Measurements from ENCODE around the gene OSMR.

Gene OSMR

DNA sequence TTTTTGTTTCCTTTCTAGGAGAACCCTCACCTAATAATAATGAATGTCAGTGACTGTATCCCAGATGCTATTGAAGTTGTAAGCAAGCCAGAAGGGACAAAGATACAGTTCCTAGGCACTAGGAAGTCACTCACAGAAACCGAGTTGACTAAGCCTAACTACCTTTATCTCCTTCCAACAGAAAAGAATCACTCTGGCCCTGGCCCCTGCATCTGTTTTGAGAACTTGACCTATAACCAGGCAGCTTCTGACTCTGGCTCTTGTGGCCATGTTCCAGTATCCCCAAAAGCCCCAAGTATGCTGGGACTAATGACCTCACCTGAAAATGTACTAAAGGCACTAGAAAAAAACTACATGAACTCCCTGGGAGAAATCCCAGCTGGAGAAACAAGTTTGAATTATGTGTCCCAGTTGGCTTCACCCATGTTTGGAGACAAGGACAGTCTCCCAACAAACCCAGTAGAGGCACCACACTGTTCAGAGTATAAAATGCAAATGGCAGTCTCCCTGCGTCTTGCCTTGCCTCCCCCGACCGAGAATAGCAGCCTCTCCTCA is 87.1 kb downstream of the OSMR start:
- no peak for DNase-seq

DNA sequence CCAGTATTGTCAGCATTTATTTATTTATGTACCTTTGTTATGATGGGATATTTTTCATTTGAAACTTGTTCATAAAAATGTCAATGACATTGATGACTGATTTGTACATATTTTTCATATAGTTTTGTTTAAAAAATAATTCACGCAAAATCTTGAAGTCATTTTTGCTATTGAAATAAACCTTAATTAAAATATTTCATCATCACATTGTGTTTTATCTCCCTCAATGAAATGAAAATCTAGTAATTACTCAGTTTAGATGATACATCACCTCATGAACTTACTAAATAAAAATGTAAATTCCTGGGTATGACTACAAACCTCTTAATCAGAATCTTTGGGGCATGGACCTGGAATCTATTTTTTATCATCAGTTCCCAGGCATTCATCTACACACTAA is 89.6 kb downstream of the OSMR start:
- no peak for DNase-seq

DNA sequence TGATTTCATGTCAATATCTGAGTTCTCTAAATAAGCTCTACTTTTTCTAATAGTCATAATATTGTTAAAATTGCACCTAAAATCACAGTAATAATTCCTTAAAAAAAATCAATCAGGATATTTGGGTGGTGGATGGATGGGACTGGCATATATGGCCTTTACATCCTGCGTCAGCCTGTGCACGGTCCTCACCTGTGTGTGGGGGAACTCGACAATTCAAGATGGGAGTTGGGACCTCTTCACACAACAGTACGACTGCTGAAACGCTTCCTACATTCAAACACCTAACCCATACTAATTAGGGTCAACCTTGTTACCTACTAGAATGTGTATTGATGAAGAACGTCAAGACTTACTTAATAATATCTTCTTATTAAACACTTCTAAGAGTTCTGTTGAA is 90.5 kb downstream of the OSMR start:
- DNase-seq = no peak

DNA sequence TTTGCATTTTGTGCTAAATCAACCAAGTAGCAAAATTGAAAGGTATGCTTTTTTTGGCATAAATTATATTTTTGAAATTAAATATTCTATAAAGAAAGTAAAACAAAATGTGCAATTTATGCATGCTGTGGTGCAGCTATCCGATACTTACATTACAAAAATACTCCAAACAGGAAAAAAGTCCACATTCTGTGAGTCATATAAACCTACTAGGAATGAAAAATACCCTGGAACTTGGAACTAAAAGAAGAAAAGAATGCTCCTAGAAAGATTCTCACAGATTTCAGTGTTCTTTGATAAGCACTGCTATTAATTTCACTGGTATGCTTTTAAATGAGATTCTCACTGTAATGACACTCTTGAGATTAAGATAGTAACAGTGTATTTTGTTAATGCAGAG is 92.6 kb downstream of the OSMR start:
- no peak for DNase-seq

DNA sequence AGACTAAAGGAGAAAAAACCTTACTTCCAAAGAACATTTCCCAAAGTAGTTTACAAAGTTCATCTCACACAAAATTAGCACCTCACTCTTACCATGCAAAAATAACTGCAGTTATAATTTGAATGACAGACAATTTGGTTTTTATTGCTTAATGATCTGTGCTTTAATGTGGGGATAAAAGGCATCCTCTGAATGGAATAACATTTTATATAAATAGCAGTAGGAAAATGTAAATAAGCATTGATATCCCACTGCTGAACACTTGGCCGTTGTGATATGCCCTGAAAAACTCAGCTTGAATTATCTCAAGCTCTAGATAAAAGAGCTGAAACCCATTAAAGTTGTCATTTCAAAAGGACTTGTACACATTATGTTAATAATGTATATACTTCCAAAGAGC is 93.2 kb downstream of the OSMR start:
- no peak for DNase-seq

DNA sequence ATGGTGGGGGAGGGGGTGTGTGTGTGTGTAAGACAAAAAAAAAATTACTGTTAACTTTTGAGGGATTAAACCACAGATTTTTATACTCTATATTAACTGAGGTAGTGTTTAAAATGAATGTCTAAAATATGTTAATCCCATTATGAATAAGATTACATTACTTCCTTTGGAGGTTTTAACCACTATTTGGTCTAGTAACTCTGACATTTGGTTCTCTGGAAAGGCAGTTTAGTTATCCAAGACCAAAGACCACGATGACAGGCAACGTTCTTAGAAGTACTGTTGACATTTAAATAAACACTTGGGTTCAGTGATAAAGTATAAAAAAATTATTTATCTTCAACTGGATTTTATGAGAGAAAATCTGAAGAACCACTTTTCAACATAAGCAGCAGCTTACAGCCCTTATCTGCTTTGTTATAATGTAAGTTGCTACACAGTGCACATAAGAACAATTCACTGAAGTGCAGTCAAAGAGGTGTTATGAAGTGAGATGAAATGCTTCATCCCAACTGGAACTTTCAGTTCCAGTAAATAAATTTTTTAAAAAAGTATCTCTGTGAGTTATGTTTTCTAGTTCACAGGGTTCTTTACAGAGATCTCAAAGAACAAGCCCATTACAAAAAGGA is 94.5 kb downstream of the OSMR start:
- DNase-seq = no peak

DNA sequence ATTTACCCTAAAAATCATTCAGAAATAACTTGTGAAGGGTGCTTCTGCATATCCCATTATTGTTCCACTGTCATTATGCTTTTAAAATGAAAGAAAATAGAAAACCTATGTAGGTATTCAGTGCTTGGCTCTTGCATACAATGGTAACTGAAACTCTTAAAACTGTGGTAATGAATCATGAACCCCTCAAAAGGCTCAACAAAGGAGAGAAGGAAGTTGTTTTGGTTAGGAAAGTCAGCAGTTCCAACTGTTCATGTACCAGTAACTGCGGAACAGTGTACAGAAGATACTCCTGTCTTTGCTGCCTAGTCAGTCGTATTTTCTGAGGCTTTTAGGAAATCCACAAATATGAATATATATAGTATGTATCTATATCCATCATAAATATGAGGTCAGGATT is 96.1 kb downstream of the OSMR start:
- no peak for DNase-seq

DNA sequence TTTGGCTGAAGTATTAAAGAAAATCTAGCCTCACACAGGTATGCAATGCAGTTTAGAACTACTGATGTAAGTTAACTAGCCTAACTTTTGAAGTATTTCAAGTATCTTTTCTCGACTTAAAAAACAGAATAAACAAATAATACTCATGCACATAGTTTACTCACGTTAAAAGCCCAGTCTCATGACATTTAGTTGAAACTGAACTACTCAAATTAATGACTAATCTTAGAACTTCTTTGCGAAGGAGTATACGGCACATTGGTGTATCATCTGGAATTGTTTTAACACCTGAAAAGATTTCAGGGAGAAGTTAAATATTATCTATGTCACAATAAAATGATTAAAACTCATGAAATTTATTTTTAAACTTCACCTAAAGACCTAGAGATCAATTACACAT is 98.5 kb downstream of the OSMR start:
- no peak for DNase-seq

DNA sequence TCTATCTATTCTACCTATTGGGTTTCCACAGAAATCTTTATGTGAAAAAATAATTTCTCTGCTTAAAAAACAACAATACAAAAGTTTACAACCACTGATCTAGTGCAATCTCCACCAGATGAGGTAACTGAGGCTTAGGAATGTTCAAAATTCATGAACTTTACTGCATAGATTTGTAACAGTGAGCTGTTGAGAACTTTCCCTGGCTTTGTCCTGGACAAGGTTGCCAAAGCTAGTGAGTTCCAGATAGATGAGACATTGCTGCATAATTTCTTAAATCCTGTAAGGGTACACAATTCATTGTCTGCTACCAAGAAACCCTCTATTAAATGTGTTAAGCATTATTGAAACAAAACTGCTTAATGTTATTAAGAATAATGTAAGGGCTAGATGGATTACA is 102.7 kb downstream of the OSMR start:
- no peak for DNase-seq

DNA sequence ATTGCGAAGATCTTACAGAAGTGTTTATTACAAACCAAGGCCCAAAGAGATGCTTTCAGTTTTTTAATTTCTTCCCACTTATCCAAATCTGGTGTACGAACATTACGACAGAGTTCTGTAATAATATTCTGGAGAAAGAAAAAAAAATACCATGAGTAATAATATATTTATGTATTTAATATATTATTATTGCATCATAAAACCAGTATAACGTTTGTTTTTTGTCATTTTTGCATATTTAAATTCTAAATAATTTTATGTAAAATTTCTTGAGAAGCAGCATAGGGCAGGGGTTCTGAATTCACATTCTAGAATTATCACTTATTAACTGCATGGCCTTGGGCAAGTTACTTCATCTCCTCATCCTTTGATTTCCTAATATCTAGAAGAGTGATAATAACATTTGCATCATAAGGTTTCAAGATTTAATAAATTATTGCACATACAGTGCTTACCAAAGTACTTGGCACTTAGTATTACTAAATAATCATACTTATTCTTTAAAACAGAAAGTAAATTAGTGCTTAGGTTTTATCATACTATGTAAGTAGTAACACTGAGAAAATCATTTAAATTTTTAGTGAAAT is 107.7 kb downstream of the OSMR start:
- DNase-seq = no peak

DNA sequence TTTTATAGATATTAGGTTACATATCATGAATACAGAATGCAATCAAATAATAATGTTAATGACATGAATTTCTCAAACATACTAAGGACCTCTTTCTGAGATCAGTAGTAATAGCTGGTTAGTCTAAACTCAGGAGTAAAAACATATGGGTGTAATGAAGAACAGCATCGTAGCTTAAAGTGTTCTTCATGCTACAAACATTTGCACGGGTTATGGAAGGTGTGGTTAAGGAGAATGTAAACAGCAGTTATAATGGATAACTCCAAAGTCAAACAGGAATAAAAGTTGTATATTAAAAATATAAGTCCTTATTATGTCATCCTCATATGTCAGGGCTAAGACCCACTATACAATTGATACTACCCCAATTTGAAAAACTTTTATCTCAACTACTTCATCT is 115.9 kb downstream of the OSMR start:
- DNase-seq = no peak

DNA sequence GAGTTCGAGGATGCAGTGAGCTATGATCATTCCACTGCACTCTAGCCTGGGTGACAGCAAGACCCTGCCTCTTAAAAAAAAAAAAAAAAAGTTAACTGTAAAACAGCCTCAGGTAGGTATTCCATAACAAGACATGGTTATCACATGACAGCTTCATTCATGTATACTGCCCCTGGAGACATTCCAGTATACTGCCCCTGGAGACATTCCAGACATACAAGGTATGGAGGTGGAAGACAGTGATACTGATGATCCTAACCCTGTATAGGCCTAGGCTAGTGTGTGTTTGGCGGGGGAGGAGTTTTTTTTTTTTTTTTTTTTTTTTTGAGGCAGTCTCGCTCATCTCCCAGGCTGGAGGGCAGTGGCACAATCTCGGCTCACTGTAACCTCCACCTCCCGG is 122.9 kb downstream of the OSMR start:
- no peak for DNase-seq

DNA sequence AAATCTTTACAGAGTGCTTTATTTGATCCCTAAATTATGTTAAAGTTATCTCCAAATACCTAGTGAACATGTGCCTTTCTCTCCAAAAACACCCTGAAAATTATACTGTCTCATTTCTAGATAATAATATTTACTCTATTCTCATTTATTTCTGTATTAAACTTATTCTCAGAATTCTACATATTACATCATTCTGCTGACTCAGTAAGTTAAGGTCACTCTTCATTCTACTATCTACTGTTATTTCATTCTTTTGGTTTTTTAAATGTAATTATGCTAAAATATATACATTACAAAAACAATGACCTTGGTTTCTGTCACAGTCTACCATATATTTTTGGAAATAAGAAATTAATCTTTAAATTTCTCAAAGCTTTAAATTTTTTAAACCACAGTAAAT is 132.2 kb downstream of the OSMR start:
- DNase-seq = no peak

DNA sequence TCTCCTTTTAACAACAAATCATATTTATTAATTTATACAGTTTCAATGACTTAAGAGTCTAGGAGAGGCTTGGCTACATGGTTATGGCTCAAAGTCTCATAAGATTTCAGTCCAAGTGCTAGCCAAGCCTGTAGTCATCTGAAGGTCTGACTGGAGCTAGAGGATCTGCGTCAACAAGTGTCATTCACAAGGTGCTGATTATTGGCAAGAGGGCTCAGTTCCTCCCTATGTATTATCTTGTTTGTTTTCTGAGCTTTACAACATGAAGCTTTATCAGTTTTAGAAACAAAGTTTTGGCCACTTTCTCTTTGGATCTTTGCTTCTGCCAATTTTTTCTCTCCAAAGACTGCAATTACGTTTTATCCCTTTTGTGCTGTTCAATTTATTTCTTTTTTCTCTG is 133.7 kb downstream of the OSMR start:
- no peak for DNase-seq

Data from activated T-cell treated with anti-CD3 and anti-CD28 coated beads, Interleukin-2, amount 50 U/mL, for 48 hours (primary cell).